GM12878 (cell line): ENCODE data around the gene NEU4. TPM values are rescaled to one million over a fixed set of nuclear protein-coding genes. Genes with fewer than 3 reads are reported as not detected.

Source experiments
- ATAC-seq: fragments of 200-7000 bp; cut with Tn5 transposase; 3 replicates; pipeline ENCODE4 v1.9.1; 2020; ENCODE audit warnings: mild to moderate bottlenecking, moderate library complexity
- BruUV-seq: library from RNA; stranded (reverse); fragments of 400-500 nt; replicated peaks from 2 replicates; lab custom pipeline; 2021; lab: Mats Ljungman, UMichigan
- CTCF ChIA-PET: fragments of 300-600 bp; sonication (Branson Sonifier 250); formaldehyde crosslinking; extraction: SDS; loops from one replicate; lab custom pipeline; 2021; ENCODE audit warnings: inconsistent platforms; lab: Yijun Ruan, JAX
- POLR2A ChIA-PET: fragments of 350-600 bp; formaldehyde crosslinking; extraction: SDS; loops from one replicate; lab custom pipeline; 2021; ENCODE audit warnings: inconsistent platforms; lab: Charles Lee
- RAD21 ChIA-PET: fragments of 300-600 bp; sonication (Branson Sonifier 250); formaldehyde crosslinking; loops from one replicate; lab custom pipeline; 2023; ENCODE audit warnings: antibody characterized with exemption; ENCODE audit not compliant: unreplicated experiment; lab: Charles Lee
- SMC1A ChIA-PET: fragments of 300-600 bp; sonication (Branson Sonifier 250); formaldehyde crosslinking; loops from one replicate; lab custom pipeline; 2023; ENCODE audit not compliant: unreplicated experiment, uncharacterized antibody; lab: Charles Lee
- DNase-seq: peaks from one replicate; pipeline ENCODE4 v3.0.0-alpha.2; 2011; ENCODE audit warnings: low read depth, low spot score
- FAIRE-seq: peaks from 3 replicates; lab custom pipeline; 2011; peaks lifted over from hg19 to GRCh38; lab: Jason Lieb, UNC
- H2AFZ ChIP-seq: 2 replicates; pipeline ENCODE4 v1.6.0; 2011; ENCODE audit warnings: low read depth, low read length, control low read depth; ENCODE audit not compliant: control insufficient read depth
- H3K27ac ChIP-seq: 2 replicates; pipeline ENCODE4 v1.5.1; 2011; ENCODE audit warnings: control low read depth; ENCODE audit not compliant: control insufficient read depth, insufficient read depth
- H3K27me3 ChIP-seq, 2 experiments: replicated peaks in 1 of 2; 2 replicates each; pipeline versions ENCODE4 v1.6.0 to v1.6.1; 2011; ENCODE audit warnings: low read length in 1 of 2; ENCODE audit not compliant: control insufficient read depth in 2 of 2, insufficient read depth in 2 of 2
- H3K36me3 ChIP-seq, 2 experiments: 2 replicates each; pipeline ENCODE4 v1.5.1; 2011; ENCODE audit warnings: low read length in 1 of 2; ENCODE audit not compliant: control insufficient read depth in 2 of 2, insufficient read depth in 2 of 2
- H3K4me1 ChIP-seq: 2 replicates; pipeline ENCODE4 v1.6.1; 2011; ENCODE audit warnings: mild to moderate bottlenecking, low read length, moderate library complexity, mixed read lengths; ENCODE audit not compliant: control insufficient read depth, insufficient read depth
- H3K4me2 ChIP-seq: 2 replicates; pipeline ENCODE4 v1.6.0; 2011; ENCODE audit warnings: control low read depth; ENCODE audit not compliant: control insufficient read depth, insufficient read depth
- H3K4me3 ChIP-seq: fragments of 200-600 bp; sonication (generic); 2 replicates; pipeline ENCODE4 v1.5.1; 2016
- H3K79me2 ChIP-seq: 2 replicates; pipeline ENCODE4 v1.6.0; 2011; ENCODE audit warnings: low read length; ENCODE audit not compliant: control insufficient read depth, insufficient read depth
- H3K9ac ChIP-seq: 2 replicates; pipeline ENCODE4 v1.8.0; 2011; ENCODE audit warnings: low read length, control low read depth, mixed read lengths; ENCODE audit not compliant: control insufficient read depth, insufficient read depth
- H3K9me3 ChIP-seq: replicated peaks from 3 replicates; pipeline ENCODE4 v1.5.1; 2011; ENCODE audit warnings: mild to moderate bottlenecking, low read length; ENCODE audit not compliant: control insufficient read depth, insufficient read depth
- H4K20me1 ChIP-seq: 2 replicates; pipeline ENCODE4 v1.6.0; 2011; ENCODE audit not compliant: control insufficient read depth, insufficient read depth
- TCF3 ChIP-seq: IDR thresholded peaks from 2 replicates; pipeline ENCODE4 v1.6.1; 2012; ENCODE audit warnings: low read depth, mild to moderate bottlenecking, low read length, borderline replicate concordance; ENCODE audit not compliant: insufficient read depth
- ZNF274 ChIP-seq: IDR thresholded peaks from one replicate; pipeline ENCODE4 v1.8.0; 2011; ENCODE audit not compliant: insufficient read length, insufficient read depth
- WGBS: methylation state at CpG from one replicate; pipeline ENCODE4 v1.1.6; 2016; ENCODE audit warnings: low lambda C conversion rate; ENCODE audit not compliant: insufficient replicate concordance, insufficient coverage; ENCODE audit errors: missing lambda C conversion rate; 5-methylcytosine and 5-hydroxymethylcytosine counted together
- in situ Hi-C: fragments of 300-500 bp; cut with MboI; formaldehyde crosslinking; loops from 9 replicates; pipeline ENCODE4 v1.14.3; 2018; ENCODE audit warnings: mixed read lengths
- intact Hi-C: fragments of 100-400 bp; cut with micrococcal nuclease; formaldehyde crosslinking; loops from one replicate; pipeline ENCODE4 v1.14.2; 2022; ENCODE audit not compliant: unreplicated experiment
- polyA plus RNA-seq, 11 experiments: library from polyadenylated mRNA; depleted of rRNA in 4 of 11; unstranded in 6 of 11; stranded (reverse) in 5 of 11; fragments of >200 nt; fragmentation: Nextera tagmentation in 4 of 11; fragmentation: Illumina TruSeq in 1 of 11; extraction: Ambion mirVana in 4 of 11; extraction: Trizol in 1 of 11; gene quantifications; 1 replicate in 1 of 11; 2 replicates in 10 of 11; pipeline versions ENCODE4 v1.2.1 to v1.2.3, GENCODE V29; 2011 to 2016; ENCODE audit warnings: inconsistent platforms in 2 of 11, missing spikeins in 2 of 11, low read depth in 1 of 11
- total RNA-seq, 4 experiments: library from RNA; depleted of rRNA in 3 of 4; stranded (reverse); fragments of >200 nt in 3 of 4; fragmentation: Illumina TruSeq in 1 of 4; extraction: Trizol in 1 of 4; gene quantifications; 2 replicates each; pipeline versions ENCODE4 v1.2.1 to v1.2.3, GENCODE V29; 2013 to 2021
- TF ChIP-seq, protein P1 (sequence below): IDR thresholded peaks from 2 replicates; pipeline ENCODE4 v1.6.1; 2011; ENCODE audit warnings: borderline replicate concordance, low read depth, mild to moderate bottlenecking, moderate library complexity, low read length; ENCODE audit not compliant: insufficient read depth, poor library complexity, severe bottlenecking
- TF ChIP-seq, protein P2 (sequence below): IDR thresholded peaks from 2 replicates; pipeline ENCODE4 v1.6.1; 2012; ENCODE audit warnings: improper control_type of control experiment, low read depth, low read length; ENCODE audit not compliant: insufficient replicate concordance

Gene NEU4
- total and polyA plus RNA-seq, 10 of the 15 experiments (the other 5 are each of a cell fraction or from before 2014, with no cell fraction given): 0.01 to 0.28 (median 0.14) TPM; not detected in 5

DNA sequence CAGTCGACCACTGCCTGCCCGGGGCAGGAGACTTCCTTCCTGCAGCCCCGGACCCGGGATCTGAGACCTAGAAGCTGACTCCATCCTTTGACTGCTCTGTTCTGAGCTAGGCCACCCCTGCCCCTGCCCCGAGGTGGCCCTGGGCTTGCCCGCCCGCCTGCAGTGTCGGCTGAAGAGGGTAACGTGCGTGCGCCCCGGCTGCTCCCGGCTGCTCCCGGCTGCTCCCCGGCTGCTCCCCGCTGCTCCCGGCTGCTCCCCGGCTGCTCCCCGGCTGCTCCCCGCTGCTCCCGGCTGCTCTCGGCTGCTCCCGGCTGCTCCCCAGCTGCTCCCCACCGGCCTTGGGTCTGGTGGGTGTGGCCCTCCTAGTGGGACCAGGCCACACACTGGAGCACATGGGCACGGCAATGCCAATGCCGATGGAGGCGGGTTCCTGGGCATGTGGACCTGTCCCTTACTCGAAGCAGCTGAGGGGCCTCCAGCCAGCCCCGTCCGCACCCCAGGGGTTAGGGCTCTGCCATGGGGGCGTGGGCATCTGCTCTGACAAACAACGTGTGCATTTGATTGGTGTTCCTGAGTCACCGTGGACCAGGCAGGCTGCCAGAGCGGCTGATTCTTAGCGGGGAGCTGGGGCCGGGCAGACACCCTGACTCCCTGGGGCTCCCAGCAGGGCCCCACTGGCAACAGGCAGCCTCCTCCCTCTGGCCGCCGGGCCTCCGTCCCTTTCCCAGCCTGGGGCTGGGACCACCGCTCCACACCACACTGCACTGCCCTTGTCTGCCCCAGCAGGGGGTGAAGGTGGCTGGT lies 34.4 kb upstream of the NEU4 start:
- ChIA-PET POLR2A (no interaction called here), CTCF (no interaction called here), SMC1A (interaction anchor here (1.0 kb wide), 1 partner anchor 39 kb away, joined by 3 read pairs; no protein-coding TSS in a partner anchor), RAD21 (no interaction called here)
- in situ Hi-C loops (no loop called here), intact Hi-C loops (no loop called here)
- Histone ChIP-seq H4K20me1 (no peaks in the 10 kb centered on the region), H3K9me3 (no peaks in the 10 kb centered on the region), H3K9ac (no peak overlapping the region), H3K27me3 (no peaks in the 10 kb centered on the region), H3K27ac (no peak overlapping the region), H3K4me1 (peaks cover 15% of the 10 kb centered on the region), H3K36me3 (no peaks in the 10 kb centered on the region), H3K4me3 (no peak overlapping the region), H3K4me2 (no peak overlapping the region), H2AFZ (no peak overlapping the region), H3K79me2 (no peaks in the 10 kb centered on the region)
- ATAC-seq: no peak
- BruUV-seq: no TSS peak
- no peak for FAIRE-seq
- no peak for DNase-seq
- 76% methylated on average over 36 of the region's 40 CpGs for WGBS
- TF ChIP-seq TCF3 (0 out of 2 replicates have a peak, but pooled peaks have one; percentile 17), ZNF274 (no peak)
- TF ChIP-seq, protein P1, sequence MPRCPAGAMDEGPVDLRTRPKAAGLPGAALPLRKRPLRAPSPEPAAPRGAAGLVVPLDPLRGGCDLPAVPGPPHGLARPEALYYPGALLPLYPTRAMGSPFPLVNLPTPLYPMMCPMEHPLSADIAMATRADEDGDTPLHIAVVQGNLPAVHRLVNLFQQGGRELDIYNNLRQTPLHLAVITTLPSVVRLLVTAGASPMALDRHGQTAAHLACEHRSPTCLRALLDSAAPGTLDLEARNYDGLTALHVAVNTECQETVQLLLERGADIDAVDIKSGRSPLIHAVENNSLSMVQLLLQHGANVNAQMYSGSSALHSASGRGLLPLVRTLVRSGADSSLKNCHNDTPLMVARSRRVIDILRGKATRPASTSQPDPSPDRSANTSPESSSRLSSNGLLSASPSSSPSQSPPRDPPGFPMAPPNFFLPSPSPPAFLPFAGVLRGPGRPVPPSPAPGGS: peak; percentile 62
- TF ChIP-seq, protein P2, sequence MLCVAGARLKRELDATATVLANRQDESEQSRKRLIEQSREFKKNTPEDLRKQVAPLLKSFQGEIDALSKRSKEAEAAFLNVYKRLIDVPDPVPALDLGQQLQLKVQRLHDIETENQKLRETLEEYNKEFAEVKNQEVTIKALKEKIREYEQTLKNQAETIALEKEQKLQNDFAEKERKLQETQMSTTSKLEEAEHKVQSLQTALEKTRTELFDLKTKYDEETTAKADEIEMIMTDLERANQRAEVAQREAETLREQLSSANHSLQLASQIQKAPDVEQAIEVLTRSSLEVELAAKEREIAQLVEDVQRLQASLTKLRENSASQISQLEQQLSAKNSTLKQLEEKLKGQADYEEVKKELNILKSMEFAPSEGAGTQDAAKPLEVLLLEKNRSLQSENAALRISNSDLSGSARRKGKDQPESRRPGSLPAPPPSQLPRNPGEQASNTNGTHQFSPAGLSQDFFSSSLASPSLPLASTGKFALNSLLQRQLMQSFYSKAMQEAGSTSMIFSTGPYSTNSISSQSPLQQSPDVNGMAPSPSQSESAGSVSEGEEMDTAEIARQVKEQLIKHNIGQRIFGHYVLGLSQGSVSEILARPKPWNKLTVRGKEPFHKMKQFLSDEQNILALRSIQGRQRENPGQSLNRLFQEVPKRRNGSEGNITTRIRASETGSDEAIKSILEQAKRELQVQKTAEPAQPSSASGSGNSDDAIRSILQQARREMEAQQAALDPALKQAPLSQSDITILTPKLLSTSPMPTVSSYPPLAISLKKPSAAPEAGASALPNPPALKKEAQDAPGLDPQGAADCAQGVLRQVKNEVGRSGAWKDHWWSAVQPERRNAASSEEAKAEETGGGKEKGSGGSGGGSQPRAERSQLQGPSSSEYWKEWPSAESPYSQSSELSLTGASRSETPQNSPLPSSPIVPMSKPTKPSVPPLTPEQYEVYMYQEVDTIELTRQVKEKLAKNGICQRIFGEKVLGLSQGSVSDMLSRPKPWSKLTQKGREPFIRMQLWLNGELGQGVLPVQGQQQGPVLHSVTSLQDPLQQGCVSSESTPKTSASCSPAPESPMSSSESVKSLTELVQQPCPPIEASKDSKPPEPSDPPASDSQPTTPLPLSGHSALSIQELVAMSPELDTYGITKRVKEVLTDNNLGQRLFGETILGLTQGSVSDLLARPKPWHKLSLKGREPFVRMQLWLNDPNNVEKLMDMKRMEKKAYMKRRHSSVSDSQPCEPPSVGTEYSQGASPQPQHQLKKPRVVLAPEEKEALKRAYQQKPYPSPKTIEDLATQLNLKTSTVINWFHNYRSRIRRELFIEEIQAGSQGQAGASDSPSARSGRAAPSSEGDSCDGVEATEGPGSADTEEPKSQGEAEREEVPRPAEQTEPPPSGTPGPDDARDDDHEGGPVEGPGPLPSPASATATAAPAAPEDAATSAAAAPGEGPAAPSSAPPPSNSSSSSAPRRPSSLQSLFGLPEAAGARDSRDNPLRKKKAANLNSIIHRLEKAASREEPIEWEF: no peak
